ENCODE measurements around the gene MGARP.
"Not testable (repeated sequence)": the region's sequence is repeated elsewhere in the genome, so short reads cannot be mapped to it uniquely, and the experiment has no call there.

MGARP gene

DNA sequence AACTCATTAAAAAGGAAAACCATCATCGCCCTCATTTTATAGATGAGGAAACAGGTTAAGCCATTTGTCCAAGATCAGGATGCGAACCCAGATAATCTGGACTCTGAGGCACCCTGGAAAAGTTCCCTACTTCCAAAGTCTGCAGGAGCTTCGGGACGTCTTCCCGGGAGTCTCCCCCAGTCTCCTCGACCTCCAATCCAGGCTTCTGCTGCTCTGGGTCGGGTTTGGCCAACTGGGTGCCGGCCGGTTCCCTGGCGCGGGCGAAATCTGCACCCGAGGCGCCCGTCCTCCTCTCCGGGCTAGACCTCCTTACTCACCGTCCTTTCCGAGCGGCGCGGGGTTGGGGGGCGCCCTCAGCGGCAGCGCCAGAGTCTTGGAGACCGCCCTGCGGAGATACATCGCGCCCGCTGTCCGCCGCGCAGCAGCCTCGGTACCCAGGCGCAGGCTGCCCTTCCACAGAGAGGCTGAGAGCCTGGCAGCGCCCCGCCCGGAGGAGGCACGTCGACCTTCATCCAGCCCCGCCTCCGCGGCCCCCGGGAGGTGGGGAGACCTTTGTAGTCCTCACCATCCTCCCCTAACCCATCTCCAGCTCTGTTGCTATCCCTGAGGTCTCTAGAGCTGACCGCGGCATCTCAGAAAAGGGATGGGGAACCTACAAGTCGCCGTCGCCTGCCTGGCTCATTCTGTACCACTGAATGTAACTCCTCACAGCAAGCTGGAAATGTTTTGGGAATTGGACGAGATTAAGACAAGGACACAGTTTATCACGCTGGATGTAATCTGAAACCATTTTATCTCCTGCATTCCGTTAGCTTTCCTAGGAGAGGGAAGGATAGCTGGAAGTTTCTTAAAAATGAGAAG, at the start of gene MGARP:
Gene MGARP, minus strand, starts transcription at position 466 of the 861 bp plus-strand sequence. Its CDS starts 67 bp downstream, at position 399.
- peak; percentile 94 for DNase-seq

- DNase-seq = no peak
Observed at GRCh38 chr4:139329665-139330200, 49.7 kb upstream of the MGARP start.

GRCh38 chr4:139324620-139325019, 44.6 kb upstream of the MGARP start:
- peak; percentile 52 for DNase-seq

DNA sequence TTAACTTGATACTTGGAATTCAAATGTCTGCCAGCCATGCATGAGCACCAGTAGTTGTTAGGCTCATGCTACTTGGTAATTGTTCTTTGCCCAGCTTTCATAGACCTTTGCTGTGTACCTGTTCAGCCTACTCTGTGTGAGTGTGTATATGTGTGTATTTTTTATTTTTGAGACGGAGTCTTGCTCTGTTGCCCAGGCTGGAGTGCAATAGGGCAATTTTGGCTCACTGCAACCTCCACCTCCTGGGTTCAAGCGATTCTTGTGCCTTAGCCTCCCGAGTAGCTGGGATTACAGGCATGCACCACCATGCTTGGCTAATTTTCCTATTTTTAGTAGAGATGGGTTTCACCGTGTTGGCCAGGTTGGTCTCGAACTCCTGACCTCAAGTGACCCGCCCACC, 42.5 kb upstream of the MGARP start:
- not testable (repeated sequence) for DNase-seq

GRCh38 chr4:139322070-139322469, 42.0 kb upstream of the MGARP start:
- DNase-seq = not testable (repeated sequence)

DNA sequence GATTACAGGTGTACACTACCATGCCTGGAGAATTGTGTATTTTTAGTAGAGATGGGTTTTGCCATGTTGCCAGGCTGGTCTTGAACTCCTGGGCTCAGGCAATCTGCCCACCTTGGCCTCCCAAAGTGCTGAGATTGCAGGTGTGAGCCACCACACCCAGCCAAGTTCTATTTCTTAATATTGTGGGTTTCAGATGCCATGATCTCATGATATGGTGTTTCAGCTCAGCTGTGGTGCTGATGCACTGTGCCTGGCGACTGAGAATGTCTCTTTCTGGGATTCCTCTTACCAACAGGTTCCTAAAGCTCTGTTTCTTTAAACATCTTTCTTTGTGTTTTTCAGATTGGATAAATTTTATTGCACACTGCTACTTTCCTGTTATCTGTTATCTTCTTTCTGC, 39.5 kb upstream of the MGARP start:
- no peak for DNase-seq

DNA sequence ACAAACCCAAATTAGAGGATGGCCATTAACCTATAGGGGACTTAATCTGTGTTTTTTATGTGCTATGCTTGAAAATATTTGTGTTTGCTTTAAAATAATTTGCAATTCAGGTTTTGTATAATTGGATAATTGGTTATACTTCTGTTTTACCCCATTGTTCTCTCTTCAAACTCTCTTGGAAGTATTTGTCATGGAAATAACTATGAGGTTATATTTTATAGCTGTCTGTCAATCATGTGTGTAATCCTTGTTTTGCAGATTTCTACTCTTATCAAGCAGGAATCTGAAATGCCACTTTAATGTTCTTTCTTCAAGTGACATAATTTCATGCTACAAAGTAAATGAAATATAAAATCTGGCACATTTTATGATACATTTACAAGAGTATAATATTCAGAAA, 37.6 kb upstream of the MGARP start:
- no peak for DNase-seq

DNA sequence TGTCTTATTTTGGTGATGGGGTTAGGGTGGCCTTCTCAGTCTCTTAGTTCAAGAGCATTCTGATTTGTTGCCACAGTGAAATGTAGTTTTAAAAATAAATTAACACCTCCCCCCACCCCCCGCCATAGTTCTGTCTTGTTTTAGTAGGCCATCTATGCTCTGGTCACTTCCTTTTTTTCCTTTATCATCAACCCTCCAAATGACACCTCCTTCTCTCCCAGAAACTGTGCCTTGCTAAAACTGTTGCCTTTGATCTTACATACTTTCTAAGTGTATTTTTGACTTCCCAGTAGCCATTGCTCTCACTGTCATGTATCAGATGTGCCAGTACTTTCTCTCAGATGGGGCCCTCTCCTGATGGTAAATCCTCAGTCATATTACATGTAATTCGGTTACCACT, 36.7 kb upstream of the MGARP start:
- DNase-seq = no peak

DNA sequence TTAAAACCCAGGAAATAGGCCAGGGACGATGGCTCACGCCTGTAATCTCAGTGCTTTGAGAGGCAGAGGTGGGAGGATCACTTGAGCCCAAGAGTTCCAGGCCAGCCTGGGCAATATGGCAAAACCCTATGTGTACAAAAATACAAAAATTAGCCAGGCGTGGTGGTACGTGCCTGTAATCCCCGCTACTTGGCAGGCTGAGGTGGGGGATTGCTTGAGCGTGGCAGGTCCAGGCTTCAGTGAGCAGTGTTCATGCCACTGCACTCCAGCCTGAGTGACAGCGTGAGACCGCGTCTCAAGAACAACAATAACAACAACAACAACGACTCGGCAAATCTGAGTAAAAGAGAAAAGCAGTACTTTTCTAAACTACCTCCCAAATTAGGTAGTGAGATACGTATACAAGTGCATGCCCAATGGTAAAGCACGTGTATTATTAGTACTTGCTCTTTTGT, 35.2 kb upstream of the MGARP start:
- no peak for DNase-seq

- DNase-seq = no peak
Observed at GRCh38 chr4:139314047-139314800, 34.2 kb upstream of the MGARP start.

GRCh38 chr4:139313414-139313813, 33.4 kb upstream of the MGARP start:
- not testable (repeated sequence) for DNase-seq

DNA sequence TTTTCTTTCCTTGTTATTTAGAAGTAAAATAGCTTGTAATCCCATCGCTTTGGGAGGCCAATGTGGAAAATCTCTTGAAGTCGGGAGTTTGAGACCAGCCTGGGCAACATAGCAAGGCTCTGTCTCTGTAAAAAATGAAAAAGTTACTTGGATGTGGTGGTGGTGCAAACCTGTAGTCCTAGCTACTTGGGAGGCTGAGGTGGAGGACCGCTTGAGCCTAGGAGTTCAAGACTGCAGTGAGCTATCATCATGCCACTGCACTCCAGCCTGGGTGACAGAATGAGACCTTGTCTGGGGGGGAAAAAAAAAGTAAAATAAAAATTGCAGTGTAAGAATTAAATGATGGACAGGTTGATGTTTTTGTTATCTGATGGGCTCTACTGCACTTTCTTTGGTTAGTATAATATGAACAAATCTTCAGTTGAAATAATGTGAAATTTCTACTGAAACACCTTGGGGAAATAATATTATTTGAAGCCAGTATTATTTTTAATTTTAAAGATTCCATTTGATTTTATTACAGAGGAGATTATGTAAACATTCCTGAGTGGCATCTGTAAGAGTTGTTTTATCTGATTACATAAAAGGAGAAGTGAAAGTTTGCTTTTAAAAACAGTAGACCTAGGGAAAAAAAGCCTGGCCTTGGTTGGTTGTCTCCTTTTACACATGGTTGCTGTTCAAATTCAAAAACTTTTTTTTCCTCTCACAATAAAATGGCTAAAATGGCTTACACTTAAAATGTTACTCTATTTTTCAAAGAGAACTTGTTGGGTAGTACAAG, 32.7 kb upstream of the MGARP start:
- no peak for DNase-seq

- DNase-seq = no peak
Observed at GRCh38 chr4:139311909-139312308, 31.9 kb upstream of the MGARP start.

- no peak for DNase-seq
Observed at GRCh38 chr4:139304920-139305319, 24.9 kb upstream of the MGARP start.

DNA sequence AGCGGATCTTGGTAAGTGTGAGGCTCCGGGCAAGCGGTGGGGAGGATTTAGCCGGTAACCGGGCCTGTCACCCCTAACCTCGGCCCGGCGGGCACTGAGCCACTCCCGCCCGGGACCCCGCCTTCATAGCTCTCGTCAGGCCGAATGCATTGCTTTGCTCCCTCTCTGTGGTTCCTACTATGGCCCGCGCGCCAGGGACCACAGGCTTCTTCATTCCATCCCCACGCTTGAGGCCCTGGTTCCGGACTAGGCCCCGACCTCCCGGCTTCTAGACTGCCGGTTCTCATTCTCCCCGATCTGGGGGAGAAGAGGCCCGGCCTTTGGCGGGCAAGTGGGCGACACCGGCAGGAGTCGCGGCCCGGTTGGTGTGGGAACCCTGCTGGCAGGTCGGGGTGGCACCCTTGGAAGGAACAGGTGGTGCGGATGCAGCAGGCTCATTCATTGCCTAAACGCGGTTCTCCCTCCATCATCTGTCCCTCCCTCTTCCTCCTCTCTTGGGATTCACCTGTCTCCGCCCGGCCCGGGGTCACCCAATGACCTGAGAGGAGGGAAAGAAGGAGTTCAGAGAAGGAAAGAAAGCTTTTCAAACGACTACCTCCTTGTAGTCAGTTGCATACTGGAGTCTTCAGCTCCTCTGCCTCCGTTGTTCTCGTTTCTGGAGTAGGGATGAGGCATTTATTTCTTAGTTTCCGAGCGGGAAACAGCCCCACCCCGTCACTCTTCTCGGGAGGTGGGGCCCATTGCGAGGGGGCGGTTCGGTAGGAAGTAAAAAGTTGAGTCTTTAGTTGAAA, 22.0 kb upstream of the MGARP start, which contains the start of gene NDUFC1:
Gene NDUFC1, minus strand, starts transcription at position 657 of the 791 bp plus-strand sequence. CDS start 6,679 bp downstream, outside the sequence.
- DNase-seq = no peak

DNA sequence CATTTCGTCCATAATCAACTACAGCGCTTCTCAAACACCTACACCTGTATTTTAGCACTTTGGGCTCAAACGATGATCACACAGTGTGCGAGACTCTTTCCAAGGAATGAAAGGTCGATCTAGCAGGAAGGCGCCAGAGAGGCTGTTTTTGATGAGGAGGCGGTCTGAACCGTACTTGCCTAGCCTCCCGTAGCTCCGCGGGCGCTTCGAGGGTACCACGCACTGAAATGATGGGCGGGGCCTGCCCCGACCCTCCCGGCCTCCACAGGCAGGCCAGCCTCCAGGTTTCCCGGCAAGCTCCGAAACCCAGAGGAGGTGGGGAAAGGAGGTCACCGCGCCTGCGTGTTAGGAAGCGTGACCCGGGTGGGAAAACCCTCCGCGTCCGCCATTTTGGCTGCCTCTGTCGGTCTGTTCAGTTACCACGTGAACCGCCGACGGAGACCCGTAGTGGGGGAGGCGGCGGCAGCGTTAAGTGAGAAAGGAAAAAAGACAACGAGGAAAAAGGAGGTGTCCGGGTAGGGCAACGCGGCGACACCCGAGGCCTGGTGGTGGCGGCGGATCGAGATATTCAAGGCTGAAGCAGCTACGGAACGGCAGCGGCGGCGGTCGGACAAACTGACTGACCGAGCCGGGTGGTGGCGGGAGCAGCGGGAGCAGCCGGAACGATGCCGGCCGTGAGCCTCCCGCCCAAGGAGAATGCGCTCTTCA, 21.2 kb upstream of the MGARP start, which contains the start of gene NAA15:
Gene NAA15, plus strand, starts transcription at position 393 of the 708 bp plus-strand sequence. Its CDS starts 273 bp downstream, at position 666.
- DNase-seq = peak; percentile 98

- DNase-seq = no peak
Observed at GRCh38 chr4:139300431-139301112, 20.5 kb upstream of the MGARP start.

DNA sequence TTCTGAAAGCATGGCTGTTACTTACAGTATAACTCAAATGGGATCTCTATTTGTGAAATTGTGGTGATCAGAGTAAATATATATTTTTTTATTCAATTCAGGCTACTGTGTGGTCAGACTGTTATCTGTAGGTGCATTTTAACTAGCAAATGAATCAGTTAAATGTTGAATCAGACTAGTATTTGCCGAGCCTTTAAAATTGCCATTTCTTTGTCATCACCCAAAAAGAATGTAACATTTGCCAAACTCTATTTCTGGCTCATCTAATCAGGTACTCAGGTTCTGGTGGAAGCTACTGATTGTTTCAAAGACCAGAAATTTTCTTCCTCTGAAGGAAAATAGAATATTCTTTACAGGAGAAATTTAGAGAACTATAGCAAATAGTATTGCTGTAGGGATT, 19.5 kb upstream of the MGARP start:
- no peak for DNase-seq

DNA sequence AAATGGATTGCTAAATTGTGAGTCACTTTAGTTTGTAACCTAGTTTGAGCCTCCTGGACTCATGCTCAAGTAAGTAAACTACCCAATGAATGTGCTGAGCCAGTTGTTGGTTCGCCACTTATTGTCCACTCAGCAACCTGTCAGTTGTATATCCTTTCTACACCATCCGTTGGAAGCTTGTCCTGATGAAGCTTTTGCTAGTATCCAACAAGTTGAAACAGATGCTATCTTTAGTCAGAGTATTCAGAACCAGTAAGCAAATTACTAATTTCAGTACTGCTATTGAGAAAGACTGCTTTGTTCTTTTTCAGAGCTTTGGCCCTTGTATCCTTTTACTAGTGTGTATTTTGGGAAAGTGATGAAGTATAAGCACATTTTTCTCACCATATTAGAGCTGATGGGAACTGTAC, 17.0 kb upstream of the MGARP start:
- no peak for DNase-seq

- DNase-seq = no peak
Observed at GRCh38 chr4:139295942-139296299, 15.9 kb upstream of the MGARP start.

All from retina (tissue), 1 donor.